ENCODE measurements around the gene SLC41A2.
"Not testable (repeated sequence)": the region's sequence is repeated elsewhere in the genome, so short reads cannot be mapped to it uniquely, and the experiment has no call there.

Gene SLC41A2

DNA sequence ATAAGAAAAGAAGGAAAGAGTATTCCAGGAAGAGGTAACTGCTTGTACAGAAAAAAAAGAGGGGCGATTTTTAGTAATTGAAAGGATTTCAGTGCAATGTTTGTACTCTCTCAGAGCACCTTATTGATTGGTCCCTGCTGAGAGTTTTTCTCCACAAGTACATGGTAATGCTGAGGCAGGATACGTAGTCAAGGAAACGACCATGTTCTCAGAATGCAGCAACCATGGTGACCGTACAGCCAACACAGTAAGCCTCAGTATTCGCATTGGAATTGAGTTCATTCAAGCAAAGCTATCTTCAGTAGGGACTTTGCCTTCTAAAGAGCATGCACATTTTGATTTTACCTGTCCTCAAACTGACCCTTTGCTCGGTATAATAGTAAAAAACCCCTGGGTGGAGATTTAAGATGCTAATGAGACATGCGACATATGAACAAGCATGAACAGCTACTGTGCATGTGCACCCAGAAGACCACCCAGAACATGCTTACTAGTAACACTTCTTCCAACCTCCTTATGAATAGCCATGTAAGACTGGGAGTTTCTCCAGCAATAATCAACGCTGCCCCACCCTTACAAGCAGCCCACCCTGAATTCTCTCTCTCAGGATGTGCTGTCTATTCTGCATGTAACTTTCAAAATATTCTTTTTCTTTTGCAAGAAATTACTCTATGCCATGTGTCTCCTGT, 6.2 kb upstream of the SLC41A2 start:
- DNase-seq (ENCODE audit: low read depth), result no peak

DNA sequence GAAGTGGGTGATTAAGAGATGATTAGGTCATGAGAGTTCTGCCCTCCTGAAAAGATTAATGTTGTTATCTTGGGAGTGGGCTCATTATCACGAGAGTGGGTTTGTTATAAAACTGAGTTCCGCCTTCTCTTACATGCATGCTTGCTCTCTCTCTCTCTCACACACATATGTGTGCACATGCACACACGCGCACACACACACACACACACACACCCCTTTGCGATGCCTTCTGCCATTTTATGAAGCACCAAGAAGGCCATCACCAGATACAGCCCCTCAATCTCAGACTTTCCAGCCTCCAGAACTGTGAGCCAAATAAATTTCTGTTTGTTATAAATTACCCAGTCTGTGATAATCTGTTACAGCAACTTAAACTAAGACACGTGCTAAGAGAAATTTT, 5.7 kb upstream of the SLC41A2 start:
- no peak for DNase-seq (ENCODE audit: low read depth)

DNA sequence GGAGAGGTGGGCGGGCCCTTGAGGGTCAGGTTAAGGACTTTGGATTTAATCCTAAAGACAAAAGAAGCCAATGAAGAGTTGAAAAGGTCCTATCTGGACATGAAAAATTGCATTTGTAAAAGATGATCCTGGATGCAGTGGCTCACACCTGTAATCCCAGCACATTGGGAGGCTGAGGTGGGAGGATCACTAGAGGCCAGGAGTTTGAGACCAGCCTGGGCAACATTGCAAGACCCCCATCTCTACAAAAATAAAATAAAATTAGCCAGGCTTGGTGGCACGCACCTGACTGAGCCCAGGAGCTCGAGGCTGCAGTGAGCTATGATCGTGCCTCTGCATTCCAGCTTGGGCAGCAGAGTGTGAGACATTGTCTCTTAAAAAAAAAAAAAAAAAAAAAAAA, 2.4 kb upstream of the SLC41A2 start:
- no peak for DNase-seq (ENCODE audit: low read depth)

DNA sequence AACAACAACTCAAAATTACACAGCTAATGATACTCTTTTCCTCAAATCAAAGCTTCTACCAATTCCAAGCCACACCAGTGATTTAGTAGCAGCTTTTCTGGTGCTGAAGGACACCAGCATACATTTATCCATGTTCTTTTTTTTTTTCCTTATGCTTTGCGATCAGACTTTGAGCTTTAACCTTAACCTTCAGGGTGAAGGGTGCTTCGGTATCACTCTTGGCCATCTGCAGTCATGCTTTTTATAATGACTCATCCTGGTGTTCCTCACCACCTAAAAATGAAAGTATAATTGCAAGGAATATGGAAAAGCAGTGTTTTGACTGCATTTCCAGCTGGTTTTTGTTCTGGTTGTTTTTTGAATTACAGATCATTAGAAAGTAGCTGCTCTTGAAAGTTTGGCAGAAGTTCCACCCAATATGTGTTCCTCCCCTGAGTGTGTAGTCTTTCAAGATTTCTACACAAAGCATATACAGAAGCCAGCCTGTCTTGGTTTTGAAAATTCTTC, 1.3 kb upstream of the SLC41A2 start:
- DNase-seq (ENCODE audit: low read depth), result no peak

DNA sequence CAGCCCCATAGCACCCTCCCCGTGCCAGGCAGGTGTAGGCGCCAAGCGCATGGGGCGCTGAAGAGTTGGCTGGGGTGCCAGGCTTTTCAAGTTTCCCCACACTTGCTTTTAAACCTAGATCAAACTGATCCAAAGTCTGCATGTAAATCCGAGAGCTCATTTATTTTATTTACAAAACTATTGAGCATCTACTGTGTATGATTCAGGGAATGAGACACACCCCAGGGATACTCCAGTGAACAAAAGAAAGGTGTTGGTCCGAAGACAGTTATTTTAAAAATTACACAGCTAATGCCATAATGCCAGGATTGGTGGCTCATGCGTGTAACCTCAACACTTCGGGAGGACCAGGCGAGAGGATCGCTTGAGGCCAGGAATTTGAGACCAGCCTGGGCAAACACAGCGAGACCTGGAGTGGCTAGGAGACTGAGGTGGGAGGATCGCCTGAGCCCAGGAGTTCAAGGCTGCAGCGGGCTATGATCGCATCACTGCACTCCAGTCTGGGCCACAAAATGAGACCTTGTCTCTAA, 780 bp upstream of the SLC41A2 start:
- no peak for DNase-seq (ENCODE audit: low read depth)

DNA sequence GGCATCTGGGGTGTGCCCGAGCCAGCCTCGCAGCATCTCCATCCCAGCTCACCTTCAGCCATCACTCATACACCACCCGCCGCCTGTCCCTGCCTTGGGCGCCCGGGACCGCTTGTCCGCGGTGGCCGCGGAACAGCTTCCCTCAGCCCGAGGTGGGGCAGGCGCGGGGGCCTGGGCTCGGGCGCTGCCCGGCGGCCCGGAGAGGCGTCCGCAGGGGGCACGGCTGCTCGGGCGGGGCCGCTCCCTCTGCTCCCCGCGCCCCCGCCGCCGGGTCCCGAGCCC, 430 bp downstream of the SLC41A2 start:
- DNase-seq (ENCODE audit: low read depth), result peak; percentile 15

DNA sequence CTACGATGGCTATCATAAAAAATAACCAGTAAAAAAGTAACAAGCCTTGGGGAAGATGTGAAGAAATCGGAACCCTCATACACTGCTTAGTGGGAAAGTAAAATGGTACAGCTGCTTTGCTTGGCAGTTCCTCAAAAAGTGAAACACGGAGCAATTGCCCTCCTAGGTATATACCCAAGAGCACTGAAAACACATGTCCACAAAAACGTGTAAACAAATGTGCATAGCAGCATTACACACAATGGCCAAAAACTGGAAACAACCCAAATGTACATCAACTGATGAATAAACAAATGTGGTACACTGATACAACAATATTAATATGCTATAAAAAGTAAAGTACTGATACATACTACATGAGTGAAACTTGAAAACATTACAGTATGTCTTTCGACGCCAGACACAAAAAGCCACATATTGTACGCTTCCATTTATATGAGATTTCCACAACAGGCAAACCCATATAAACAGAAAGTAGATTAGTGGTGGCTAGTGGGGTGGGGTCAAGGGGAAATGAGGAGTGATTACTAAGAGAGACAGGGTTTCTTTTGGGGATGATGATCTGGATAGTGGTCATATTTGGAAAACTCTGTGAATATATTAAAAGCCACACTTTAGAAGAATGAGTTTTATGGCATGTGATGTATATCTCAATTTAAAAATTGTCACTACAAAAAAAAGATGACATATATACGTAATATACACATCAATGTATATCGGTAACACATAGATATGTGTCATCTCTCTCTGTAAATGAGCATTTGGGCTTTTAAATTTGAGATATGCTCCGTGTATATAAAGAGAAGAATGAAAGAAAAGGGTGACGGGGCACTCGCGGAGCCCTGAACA, 996 bp downstream of the SLC41A2 start:
- no peak for DNase-seq (ENCODE audit: low read depth)

DNA sequence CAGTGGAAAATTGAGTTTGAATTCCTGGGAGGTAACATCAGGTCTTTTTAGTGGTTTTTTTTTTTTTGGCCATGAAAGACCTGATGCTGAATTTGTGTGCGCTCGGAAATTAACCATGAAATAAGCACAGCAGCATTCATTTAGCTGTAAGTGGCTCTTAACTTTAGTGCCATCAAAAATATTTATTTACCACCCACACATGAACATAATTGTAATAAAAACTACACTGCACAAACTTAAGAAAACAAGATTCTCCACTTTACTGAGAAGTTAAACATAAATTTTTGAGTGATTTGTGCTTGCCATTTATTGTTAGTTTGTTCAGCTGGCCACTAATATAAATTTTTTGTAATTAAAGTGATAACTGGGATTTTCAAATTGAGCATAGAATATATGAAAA, 2.4 kb downstream of the SLC41A2 start:
- DNase-seq (ENCODE audit: low read depth), result no peak

DNA sequence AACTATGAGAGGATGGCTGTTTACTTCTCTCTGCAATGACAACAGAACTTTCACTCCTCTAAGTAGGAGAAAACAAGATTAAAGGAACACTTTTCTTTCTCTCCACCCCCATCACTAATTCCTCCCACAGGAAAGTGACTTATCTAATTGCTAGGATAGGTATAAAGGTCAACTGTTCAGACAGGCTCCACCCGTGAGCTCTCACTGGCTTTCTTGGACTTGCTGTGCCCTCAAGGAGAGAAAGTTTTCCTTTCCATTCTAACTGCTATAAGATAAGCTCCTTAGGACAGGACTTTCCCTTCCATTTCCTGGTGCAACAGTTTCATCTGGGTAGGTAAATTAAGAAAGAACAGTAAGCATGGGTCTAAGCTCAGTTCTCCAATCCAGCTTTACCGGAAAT, 4.8 kb downstream of the SLC41A2 start:
- no peak for DNase-seq (ENCODE audit: low read depth)

DNA sequence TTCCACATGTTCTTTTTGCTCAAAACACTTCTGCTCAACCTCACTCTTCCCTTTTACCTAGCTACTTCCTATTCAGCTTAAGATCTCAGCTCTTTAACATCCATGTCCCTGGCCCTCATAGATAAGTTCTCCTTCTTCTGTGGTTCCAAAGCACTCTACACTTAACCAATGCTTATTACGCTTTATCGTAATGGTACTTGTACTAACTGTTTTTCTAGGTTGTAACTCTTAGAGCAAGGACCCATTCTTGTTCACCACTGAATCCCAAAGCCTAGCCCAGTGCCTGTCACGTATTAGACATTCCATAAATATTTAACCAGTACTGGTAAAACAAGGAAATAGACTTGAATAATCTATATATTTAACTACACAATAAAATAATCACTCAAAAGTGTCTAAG, 5.3 kb downstream of the SLC41A2 start:
- no peak for DNase-seq (ENCODE audit: low read depth)

DNA sequence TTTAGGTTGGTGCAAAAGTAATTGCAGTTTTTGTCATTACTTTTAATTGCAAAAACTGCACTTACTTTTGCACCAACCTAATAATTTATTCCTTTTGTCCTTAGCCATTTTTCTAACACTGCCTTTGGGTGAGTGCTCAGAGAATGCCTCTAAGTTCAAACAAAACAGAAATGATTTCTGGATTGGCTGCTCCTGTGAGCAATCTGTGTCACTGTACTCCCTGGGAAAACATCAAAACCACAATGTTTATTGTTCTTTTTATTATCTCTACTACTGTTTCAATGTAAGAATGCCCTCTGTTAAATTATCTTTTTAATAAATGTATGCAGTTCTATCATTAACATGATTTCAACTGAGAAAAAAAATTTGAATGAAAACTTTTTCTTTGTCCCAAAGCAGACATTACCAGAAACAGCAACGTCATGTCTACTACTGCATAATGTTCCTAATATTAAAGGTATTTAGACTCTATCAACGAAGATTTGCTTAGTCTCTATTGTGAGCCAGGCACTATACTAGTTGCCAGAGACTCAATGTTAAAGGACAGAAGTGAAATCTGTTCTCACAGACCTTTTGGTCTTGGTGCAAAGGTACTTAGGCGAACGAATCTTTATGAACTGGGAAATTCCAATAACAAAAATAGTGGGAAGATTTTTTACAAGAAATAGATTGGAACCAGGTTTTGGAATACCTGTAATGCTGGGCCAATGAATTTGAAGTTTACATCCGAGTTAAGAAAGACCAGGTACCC, 6.2 kb downstream of the SLC41A2 start:
- no peak for DNase-seq (ENCODE audit: low read depth)

DNA sequence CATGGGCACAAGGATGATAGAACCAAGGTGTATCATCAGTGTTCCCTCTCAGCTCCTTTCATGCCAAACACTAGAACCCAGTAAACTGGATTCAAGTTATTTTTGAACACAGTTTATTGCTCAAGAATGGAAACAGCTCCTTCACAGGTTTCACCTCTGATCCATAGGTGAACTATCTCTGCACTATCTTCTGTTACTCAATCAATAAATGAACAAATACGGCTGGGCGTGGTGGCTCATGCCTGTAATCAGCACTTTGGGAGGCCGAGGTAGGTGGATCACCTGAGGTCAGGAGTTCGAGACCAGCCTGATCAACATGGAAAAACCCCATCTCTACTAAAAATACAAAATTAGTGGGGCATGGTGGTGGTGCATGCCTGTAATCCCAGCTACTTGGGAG, 9.4 kb downstream of the SLC41A2 start:
- DNase-seq (ENCODE audit: low read depth), result not testable (repeated sequence)

DNA sequence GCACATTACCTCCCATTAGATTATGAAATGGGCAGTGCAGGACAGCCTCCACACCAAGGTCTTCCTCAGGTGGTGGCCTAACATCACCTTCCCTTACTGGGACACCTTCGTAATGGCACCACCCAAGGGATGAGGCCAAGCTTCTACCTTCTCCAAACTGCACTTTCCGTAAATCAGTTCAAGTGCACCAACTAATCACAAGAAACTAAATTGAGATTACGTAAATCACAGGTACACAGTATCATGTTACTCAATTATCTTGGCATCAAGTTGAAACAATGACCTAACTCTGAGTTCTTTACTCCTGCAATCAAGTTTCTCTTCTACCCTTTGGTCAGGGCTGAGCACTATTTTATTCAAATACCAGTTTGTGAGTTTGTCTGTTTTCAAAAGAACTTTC, 13.8 kb downstream of the SLC41A2 start:
- DNase-seq (ENCODE audit: low read depth), result no peak

DNA sequence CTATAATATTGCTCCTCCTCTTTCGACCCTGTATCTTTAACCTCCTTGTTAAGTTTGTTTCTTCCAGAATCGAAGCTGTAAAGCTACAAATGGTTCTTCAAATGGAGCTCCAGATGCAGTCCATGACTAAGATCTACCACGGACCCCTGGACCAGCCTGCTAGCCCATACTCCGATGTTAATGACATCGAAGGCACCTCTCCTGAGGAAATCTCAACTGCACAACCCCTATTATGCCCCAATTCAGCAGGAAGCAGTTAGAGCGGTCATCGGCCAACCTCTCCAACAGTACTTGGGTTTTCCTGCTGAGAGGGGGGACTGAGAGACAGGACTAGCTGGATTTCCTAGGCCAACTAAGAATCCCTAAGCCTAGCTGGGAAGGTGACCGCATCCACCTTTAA, 14.7 kb downstream of the SLC41A2 start:
- DNase-seq (ENCODE audit: low read depth), result not testable (repeated sequence)

DNA sequence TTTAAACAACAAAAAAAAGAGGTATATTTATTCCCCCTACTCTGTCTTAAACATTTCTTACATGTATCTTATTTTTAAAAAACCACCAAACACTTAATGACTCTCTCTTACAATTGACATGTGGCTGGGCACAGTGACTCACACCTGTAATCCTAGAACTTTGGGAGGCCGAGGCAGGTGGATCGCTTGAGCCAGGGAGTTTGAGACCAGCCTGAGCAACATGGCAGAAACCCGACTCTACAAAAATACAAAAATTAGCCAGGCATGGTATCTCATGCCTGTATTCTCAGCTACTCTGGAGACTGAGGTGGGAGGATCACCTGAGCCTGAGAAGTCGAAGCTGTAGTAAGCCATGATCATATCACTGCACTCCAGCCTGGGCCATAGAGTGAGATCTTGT, 16.0 kb downstream of the SLC41A2 start:
- no peak for DNase-seq (ENCODE audit: low read depth)

DNA sequence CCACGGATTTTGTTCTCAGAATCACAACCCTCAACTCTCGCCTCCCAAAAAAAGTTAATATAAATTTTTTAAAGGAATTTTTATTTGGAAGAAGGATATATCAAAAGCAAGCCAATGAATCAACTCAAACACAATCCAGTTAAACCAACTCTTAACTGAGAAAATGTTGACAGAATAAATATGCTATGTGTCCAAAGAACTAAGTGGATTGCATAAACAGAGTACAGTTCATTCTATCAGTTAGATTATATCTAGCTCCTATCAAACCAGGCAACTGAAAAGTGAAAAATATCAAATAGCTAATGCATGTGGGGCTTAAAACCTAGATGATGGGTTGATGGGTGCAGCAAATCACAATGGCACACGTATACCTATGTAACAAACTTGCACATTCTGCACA, 16.6 kb downstream of the SLC41A2 start:
- DNase-seq (ENCODE audit: low read depth), result no peak

DNA sequence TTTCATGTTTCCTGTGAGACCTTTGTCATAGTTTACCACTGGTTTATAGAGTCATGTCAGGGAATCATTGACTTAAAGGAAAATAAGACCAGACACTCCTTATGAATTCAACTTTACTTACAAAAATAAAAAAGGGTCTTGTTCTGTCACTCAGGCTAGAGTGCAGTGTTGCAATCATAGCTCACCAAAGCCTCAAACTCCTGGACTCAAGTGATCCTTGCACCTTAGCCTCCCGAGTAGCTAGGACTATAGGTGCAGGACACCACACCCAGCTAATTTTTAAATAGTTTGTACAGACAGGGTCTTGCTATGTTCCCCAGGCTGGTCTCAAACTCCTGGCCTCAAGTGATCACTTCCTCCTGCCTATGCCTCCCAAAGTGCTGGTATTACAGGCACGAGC, 19.0 kb downstream of the SLC41A2 start:
- no peak for DNase-seq (ENCODE audit: low read depth)

DNA sequence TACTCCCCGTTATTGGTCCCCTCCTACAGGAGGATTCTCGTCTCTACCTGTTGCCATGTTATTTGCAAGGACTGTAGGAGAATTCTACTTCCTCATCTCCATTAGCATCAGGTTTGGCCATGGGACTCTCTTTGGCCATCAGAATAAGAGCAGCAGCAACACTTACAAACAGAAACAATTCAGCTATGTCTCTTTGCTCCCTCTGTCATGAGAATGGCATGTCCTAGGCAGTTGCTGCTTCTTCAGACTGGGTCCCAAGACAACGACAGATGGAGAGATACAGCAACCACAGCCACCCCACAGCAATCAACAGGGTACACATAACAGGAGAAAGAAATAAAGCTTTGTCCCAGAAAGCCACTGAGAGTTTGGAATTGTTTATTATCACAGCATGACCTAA, 19.7 kb downstream of the SLC41A2 start:
- DNase-seq (ENCODE audit: low read depth), result no peak

DNA sequence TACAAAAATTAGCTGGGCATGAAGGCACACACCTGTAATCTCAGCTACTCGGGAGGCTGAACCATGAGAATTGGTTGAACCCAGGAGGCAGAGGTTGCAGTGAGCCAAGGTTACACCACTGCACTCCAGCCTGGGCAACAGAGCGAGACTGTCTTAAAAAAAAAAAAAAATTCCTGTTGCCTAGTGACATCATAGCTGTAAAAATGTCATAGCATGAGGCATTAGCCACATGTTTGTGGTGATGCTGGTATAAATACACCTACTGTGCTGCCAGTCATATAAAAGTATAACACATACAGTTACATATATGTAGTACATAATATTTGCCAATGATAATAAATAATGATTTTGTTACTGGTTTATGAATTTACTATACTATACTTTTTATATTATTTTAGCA, 22.2 kb downstream of the SLC41A2 start:
- no peak for DNase-seq (ENCODE audit: low read depth)

DNA sequence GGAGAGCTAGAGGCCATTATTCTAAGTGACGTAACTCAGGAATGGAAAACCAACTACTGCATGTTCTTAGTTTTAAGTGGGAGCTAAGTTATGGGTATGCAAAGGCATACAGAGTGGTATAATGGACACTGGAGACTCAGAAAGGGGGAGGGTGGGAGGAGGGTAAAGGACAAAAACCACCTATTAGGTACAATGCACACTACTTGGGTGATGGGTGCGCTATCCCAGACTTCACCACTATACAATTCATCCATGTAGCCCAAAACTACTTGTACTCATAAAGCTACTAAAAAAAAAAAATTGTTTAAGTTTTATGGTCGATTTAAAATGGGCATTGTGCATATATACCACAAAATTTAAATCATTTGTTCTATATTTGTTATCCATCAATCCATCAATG, 24.3 kb downstream of the SLC41A2 start:
- no peak for DNase-seq (ENCODE audit: low read depth)

DNA sequence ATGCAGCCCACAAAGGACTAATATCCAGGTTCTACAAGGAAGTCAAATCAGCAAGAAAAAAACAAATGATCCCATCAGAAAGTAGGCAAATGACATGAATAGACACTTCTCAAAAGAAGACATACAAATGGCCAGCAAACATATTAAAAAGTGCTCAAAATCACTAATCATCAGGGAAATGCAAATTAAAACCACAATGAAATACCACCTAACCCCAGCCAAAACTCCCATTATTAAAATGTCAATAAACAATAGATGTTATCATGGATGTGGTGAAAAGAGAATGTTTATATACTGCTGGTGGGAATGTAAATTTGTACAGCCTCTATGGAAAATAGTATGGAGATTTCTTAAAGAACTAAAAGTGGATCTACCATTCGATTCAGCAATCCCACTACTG, 25.0 kb downstream of the SLC41A2 start:
- DNase-seq (ENCODE audit: low read depth), result no peak

DNA sequence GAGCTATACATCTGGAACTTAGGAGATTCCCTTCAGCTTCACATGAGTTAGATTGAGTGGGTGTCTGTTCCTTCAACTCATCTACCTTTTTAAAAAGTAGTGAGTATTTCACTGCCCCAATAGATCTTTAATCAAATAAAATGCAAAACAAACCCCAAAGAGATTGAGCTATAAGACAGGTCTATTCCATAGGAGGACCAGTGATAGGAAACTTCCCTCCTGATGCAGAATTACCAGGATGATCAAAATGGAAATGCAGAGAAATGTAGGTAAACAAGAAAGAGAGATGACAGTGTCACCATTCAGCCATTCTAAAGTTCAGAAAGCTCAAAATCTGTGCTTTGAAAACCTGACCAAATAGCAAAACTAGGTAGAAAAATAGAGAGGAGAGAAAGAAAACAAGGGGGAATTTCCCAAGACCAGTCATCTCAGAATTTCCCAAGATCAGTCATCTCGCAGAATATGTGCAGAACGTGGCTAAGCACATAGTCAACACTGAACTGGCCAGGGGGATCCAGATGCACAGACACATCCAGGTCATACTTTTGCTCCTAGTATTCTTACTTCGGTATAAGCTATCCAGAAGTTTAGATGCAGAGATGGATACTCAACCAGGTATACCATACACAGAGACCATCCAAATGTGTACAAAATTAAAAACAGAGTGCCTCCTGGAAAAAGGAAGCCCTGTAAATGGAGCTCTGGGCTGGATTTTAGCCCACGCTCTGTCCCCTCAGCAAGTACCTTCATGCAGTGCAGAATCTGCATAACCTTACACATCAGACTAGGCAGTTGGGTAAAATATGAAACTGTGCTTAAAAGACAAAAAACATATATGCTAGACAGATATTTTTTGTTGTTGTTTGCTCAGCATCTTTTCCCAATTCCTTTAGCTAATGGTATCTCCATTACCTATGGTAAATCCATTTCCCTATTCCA, 27.4 kb downstream of the SLC41A2 start:
- peak; percentile 12 for DNase-seq (ENCODE audit: low read depth)
